ENCODE measurements around the gene CIDEB.

Gene CIDEB

DNA sequence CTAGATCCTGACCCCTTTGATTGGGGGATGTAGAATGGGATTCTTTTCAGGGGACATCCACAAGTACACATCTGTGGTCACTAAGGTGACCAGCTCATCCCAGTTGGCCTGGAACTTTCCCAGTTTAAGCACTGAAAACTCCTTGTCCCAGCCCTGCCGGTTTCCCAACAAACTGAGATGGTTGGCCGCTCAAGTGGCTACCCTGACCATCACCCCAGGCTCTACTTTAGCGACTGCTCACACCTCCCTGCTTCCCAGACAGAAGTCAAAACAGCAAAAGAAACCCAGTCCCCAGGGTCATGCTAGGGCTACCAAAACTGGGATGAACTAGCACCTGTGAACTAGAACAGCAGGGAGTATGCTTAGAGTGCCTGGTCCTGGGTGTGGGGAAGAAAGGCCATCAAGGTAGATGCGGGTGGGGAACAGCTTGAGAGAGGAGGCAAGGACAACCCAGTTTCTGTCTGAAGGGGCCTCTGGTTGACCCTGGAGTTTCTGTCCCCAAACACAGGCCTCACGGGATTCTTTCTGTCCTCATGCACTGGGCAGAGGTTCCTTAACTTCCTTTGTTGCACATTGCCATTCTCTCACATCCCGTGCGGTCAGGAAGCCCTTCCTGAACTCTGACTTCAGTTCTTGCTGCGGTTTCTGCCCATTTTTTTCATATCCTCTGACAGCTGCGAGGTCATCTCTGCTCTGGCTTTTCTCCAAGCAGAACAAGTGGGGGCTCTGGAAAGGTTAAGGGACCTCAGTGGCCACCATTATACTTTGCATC is 5.1 kb upstream of the CIDEB start:
- peak; percentile 70 for DNase-seq

DNA sequence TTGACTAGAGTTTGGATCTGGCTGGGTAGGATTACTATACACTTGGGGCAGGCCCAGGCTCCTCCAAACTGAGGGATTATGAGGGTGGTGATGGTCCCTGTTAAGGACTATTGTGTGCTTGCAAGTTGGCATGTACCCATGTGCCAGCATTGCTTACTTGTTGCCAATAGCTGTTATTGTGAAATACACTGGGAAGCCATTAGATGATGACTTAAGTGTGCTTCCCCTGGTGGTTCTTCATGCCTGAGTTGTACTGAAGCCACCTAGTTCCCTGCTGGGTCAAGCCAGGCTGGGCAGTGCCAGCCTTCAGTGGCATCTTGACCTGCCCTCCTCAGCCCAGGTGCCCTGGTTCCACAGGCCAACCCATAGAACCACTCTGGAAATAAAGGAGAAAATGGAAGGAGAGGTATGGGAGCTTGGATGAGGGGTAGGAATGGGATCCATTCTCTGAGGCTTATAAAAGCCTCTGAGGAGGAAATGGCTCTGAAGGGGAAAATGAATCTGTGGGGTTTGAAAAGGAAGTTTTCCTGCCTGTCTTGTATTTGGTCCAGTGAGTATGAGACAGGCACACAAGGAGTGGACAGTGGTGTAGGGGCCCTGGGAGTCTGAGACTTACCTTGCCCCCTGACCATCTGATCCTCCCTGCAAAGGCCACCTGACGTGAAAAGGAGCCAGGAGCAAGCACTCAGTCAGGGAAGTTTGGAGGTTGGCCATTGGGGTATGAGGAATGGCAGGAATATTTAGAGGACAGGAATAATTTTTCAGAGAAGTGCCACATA is 4.2 kb upstream of the CIDEB start:
- no peak for DNase-seq

DNA sequence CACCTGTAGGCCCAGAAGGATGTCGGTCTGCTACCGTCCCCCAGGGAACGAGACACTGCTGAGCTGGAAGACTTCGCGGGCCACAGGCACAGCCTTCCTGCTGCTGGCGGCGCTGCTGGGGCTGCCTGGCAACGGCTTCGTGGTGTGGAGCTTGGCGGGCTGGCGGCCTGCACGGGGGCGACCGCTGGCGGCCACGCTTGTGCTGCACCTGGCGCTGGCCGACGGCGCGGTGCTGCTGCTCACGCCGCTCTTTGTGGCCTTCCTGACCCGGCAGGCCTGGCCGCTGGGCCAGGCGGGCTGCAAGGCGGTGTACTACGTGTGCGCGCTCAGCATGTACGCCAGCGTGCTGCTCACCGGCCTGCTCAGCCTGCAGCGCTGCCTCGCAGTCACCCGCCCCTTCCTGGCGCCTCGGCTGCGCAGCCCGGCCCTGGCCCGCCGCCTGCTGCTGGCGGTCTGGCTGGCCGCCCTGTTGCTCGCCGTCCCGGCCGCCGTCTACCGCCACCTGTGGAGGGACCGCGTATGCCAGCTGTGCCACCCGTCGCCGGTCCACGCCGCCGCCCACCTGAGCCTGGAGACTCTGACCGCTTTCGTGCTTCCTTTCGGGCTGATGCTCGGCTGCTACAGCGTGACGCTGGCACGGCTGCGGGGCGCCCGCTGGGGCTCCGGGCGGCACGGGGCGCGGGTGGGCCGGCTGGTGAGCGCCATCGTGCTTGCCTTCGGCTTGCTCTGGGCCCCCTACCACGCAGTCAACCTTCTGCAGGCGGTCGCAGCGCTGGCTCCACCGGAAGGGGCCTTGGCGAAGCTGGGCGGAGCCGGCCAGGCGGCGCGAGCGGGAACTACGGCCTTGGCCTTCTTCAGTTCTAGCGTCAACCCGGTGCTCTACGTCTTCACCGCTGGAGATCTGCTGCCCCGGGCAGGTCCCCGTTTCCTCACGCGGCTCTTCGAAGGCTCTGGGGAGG is 3.1 kb upstream of the CIDEB start, which contains the start of gene LTB4R:
LTB4R (plus strand) TSS at position 857 of the 959 bp plus-strand sequence. CDS start 4,150 bp downstream, outside the sequence.
- DNase-seq, result peak; percentile 89

GRCh38 chr14:24310265-24310645 is 2.5 kb upstream of the CIDEB start:
- no peak for DNase-seq

DNA sequence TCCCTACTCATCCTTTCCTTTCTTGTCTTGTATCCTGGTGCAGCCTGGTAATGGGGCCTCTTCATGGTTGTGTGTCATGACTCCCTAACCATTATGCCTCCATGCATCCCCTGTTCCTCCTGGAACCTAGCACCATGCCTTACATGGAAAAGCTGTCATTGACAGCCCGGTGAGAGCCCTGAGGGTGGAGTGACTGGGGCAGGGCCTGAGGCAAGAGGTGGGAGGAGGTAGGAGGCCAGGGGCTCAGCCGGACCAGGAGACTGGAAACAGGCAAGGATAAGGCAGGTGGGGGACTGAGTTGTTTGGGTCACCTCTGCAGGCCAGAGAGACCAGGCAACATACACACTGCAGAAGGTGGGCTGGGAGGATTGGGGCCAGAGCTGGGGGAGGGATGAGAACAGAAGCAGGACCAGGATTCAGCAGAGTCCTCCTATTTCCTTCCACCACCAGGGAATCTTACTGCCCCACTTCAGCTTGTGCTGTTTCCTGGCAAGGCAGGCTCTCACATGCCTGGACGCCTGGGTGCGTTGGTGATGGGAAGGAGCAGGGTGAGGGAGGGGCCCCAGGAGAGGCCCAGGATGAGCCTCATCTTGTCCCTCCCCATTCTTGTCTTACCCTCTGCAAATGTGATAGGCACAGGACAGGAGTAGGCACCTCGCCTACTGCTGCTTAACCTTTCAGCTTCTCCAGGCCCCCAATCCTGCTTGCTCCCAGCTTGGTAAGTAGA is 1.9 kb upstream of the CIDEB start, which contains the start of gene LTB4R2:
LTB4R2 (plus strand) TSS at position 603 of the 727 bp plus-strand sequence. CDS start 525 bp downstream, outside the sequence.
- no peak for DNase-seq

DNA sequence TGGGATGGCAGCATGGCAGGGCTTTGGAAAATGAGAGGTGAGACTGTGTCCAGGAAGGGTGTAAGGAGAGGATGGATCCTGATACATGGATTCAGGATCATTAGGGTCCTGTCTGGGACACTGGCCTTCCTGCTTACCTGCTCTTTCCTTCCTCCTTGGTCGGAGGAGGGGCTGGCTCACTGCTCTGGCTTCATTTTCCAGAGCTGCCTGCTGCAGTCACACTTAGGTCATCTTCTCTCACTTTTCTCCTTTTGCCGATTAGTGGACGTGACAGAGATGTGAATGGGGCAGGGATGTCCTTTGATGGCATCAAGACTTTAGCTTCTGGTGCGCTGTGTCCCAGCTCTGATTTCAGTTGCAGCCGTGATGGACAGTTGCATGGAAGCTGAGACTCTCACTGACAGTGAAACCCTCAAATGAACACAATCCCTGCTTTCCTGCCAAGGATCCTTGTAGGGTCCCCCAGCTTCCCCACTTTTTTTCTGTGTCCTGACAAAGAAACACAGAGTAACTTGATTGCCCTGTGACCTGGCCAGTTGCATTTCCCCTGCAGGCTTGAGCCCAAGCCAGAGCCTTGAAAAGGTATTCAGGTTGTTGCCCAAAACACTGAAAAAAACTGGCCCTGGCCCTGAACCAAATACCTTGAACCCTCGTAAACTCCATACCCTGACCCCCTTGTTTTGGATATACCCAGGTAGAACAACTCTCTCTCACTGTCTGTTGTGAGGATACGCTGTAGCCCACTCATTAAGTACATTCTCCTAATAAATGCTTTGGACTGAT is 756 bp upstream of the CIDEB start:
- no peak for DNase-seq

DNA sequence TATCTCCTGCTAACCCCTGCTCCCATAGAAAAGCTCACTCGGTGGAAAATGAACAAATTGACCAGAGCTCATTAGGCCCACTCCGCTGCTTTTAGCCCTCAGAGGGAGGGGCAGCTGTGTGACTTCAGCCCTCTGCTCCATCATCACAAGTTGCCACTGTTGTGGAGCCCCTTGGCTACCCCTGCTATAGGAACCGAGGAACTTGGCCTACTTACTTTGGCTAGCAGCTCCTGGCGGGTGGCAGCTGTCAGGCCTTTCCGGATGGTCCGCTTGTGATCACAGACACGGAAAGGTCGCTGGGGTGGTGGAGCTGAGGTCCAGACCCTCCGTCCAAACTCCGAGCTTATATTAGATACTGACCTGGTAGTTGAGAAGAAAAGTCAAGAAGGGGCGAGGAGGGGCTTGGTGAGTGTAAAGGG is 612 bp downstream of the CIDEB start:
- DNase-seq, result no peak

DNA sequence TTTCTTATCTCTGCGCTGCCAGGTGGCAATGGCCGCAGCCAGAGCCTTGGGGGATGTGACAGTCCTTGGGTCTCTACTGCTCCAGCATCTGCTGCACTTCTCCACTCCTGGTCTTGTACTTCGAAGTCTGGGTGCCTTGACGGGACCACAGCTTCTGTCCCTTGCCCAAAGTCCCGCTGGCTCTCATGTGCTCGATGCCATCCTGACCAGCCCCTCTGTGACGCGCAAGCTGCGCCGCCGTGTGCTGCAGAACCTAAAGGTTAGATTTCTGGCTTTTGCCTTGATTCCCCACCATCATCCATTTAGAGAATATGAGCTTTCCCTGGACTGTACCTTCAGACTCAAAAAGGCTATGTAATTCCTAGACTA is 3.8 kb downstream of the CIDEB start:
- DNase-seq, result no peak

- DNase-seq, result no peak
These were observed 7.3 kb downstream of the CIDEB start for GRCh38 chr14:24300326-24300980.

GRCh38 chr14:24299255-24300191 is 8.3 kb downstream of the CIDEB start, which contains the start of the genes DHRS1 and NOP9:
TSS of gene DHRS1 (minus strand) at chr14:24299780. CDS start at chr14:24299106, 674 bp downstream.
TSS of gene NOP9 (plus strand) at chr14:24299850. CDS start at chr14:24299955, 105 bp downstream.
- DNase-seq, result peak; percentile 98

DNA sequence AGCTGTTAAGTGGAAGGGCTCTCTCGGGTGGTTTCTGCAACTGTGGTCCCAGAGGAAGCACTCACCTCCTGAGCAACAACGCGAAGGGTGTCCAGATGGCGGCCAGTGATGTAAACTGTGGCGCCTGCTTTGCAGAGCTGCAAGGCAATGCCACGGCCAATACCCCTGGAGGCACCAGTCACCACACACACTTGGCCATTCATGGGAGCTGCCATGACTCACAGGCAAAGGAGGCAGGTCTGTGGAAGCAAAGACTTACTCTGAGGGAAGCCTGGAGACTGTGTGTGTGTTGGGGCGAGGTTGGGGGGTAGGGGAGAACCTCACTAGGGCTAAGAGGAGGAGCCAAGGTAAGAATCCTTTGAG is 8.9 kb downstream of the CIDEB start:
- DNase-seq, result no peak

GRCh38 chr14:24297190-24297964 is 10.4 kb downstream of the CIDEB start:
- DNase-seq, result no peak

DNA sequence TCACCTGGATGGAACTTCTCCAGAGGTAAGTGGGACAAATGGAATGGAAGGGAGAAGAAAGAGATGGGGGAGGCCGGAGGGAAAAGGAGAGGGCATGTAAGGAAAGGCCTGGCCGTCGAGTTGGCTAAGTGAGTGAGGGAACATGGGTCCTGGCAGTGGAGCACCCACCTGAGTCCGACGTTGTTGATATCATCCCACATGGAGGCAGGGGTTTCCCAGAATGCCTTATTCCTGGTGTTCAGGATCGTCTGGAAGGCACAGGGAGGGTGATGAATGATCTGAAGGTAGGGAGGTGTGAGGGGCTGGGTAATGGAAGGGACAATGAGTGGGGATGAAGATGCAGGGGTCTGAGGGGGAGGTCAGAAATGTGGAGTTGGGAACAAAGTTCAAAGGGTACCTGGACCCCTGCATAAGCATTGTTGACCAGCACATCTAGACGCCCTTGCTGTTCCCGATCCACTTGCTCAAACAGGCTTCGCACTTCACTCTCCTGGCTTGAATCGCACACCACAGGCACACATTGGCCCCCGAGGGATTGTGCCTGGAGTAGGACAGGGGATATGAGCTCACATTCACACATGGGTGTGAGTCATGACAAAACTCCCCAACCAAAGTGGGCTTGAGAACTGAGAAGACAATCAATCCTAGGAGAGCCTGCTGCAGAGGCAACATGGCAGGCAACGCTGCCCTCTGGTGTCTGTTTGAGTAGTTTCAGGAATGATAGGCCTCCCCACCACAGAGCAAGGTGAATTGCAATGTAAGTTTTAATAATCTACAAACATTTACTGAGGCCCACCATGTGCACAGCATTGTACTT is 11.2 kb downstream of the CIDEB start:
- DNase-seq, result peak; percentile 89

DNA sequence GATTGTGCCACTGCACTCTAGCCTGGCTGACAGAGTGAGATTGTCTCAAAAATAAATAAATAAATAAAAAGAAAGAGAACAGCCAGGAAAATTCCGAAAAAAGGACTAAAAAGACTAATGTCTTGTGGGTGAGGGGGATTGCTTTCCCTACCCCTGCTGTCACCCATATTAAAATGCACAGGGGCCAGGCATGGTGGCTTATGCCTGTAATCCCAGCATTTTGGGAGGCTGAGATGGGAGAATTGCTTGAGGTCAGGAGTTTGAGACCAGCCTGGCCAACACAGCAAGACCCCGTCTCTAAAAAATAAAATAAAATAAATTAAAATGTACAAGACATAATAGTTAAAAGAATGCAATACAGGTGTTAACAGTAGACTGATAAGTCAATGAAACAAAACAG is 14.3 kb downstream of the CIDEB start:
- DNase-seq, result no peak

GRCh38 chr14:24292118-24292807 is 15.5 kb downstream of the CIDEB start:
- no peak for DNase-seq

GRCh38 chr14:24291446-24292117 is 16.2 kb downstream of the CIDEB start:
- no peak for DNase-seq
